SKM-1 (cell line): ENCODE results near the gene PIK3R3.

Source experiments
- DNase-seq: peaks from one replicate; lab custom pipeline; 2025; ENCODE audit not compliant: unreplicated experiment; lab: John Stamatoyannopoulos, UW

The PIK3R3 gene

GRCh38 chr1:46158312-46159281, 26.2 kb upstream of the PIK3R3 start:
- DNase-seq = no peak

- no peak for DNase-seq
Observed at GRCh38 chr1:46157916-46158311, 25.5 kb upstream of the PIK3R3 start.

DNA sequence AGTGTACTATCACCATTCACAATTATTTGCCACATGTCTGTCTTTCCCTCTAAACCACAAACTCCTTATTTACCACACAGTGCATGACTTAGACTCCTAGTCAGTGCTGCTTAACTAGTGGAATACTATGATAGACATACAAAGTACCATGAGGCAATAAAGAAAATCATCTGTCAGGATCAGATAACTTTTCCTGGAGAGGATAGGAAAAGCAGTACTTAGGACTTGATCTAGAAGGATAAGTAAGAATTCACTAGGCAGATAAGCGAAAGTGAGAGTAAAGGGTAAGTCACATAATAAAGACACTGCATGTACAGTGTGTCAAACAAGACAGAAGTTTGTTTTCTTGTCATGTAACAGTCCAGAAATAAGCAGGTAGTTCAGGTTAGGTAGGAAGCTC, 21.3 kb upstream of the PIK3R3 start:
- no peak for DNase-seq

- no peak for DNase-seq
Observed at GRCh38 chr1:46153228-46153627, 20.8 kb upstream of the PIK3R3 start.

GRCh38 chr1:46152016-46152415, 19.6 kb upstream of the PIK3R3 start:
- no peak for DNase-seq

- no peak for DNase-seq
Observed at GRCh38 chr1:46150085-46150484, 17.7 kb upstream of the PIK3R3 start.

- DNase-seq = no peak
Observed at GRCh38 chr1:46148318-46148717, 15.9 kb upstream of the PIK3R3 start.

GRCh38 chr1:46137916-46138315, 5.5 kb upstream of the PIK3R3 start:
- DNase-seq = no peak

DNA sequence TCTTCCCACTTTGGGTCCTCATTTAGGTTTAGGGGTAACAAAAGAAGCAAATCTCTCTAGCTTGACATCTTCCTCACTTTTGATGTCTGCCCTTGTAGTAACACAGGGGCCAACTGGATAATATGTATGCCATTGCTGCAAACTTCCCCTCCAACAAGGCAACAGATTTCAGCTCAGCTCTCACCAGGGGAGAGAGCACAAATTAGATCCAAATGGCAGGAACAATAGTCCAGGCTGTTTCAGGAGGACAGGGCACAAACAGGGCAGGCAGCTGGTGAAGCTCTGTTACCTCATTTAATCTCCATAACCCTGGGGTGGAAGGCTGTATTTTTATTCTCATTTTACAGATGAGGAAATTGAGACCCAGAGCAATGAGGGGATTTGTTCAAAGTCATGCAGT, 4.3 kb upstream of the PIK3R3 start:
- DNase-seq = no peak

DNA sequence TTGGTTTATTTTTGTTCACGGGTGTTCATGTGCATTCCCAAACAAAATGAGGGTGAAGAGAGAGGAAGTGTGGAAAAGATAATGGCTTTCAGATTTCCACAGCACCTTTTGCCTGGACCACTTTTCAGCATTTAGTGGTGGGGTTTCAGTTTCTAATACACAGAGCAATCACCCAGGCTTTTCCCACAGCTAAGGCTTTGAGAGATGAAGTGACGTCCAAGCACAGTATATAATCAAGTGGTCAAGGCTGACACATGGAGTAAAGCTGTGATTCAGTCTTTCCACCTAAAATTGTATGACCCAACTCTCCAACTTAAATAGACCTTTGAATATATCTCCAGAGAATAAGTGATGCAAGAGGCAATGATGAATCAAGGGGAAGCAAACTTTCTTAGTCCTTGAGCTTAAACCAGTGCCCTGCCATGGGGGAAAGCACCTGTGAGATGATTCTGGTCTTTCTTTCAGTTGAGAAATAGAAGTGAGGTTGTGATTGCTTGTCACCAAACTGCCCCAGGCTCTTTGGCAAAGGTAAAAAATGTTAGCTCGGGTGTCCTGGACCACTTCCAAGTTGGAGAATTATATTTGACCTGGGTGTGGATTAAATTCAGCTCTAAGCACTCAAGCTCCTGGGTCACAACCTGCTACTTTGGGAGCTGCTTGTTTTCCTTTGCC, 2.4 kb upstream of the PIK3R3 start:
- no peak for DNase-seq

- no peak for DNase-seq
Observed at GRCh38 chr1:46133781-46134350, 1.4 kb upstream of the PIK3R3 start.

DNA sequence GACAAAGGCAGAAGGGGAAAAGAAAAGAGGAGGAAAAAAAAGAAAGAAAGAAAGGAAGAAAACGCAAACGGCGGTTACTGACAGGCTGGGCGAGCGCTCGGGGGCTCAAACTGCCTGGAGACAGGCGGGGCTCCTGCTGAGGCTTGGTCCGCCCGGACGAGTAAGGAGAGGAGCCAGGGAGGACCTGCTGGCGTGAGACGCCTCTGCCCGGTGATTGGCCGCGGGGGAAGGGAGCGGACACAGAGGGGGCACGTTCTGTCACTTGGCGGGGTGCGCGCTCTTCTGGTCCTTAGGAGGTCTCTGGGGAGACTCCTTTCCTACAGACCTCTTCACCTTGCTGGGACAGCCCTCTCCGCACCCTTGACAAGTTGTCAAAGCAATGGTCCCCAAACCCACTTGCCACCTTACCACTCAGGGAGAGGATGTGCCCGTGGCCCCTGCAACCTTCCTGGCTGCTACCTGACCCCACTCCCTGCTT, 791 bp upstream of the PIK3R3 start:
- DNase-seq = no peak

GRCh38 chr1:46131712-46132528, 509 bp downstream of the PIK3R3 start:
- no peak for DNase-seq

- DNase-seq = no peak
Observed at GRCh38 chr1:46131093-46131492, 1.3 kb downstream of the PIK3R3 start.

DNA sequence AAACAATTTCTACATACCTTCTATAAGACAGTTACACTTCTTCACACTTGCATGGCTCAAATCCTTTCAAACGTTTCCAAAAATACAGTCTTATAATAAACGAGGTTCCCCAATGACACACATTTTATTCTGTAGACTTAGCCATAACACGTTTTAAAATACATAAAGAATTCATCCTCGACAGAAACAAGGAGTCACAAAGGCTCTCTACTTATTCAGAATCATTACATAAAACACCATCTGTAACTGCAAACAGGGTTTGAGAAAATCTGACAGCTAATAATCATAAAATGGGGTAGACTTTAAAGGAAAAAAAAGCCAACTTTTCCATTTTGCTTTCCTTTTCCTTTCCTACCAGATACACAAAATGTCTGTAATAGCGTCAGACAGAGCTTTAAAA, 1.8 kb downstream of the PIK3R3 start:
- DNase-seq = no peak

- DNase-seq = no peak
Observed at GRCh38 chr1:46130121-46130520, 2.3 kb downstream of the PIK3R3 start.

GRCh38 chr1:46128344-46128743, 4.1 kb downstream of the PIK3R3 start:
- no peak for DNase-seq

DNA sequence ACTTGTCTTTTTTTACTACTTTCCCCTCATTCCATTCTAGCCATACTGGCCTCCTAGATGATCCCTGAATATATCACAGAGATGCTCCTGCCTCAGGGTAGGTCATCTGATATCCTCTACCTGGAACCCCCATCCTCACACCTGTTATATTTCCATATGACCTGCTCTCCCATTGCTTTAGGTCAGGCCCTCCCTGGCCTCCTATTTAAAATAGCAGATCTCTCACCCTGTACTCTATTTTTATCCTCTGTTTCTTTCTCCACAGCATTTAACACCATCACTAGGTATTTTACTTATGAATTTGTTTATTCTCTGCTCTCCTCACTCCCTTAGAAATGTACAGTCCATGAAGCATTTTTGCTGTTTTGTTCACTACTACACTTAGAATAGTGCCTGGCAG, 13.6 kb downstream of the PIK3R3 start:
- DNase-seq = no peak

DNA sequence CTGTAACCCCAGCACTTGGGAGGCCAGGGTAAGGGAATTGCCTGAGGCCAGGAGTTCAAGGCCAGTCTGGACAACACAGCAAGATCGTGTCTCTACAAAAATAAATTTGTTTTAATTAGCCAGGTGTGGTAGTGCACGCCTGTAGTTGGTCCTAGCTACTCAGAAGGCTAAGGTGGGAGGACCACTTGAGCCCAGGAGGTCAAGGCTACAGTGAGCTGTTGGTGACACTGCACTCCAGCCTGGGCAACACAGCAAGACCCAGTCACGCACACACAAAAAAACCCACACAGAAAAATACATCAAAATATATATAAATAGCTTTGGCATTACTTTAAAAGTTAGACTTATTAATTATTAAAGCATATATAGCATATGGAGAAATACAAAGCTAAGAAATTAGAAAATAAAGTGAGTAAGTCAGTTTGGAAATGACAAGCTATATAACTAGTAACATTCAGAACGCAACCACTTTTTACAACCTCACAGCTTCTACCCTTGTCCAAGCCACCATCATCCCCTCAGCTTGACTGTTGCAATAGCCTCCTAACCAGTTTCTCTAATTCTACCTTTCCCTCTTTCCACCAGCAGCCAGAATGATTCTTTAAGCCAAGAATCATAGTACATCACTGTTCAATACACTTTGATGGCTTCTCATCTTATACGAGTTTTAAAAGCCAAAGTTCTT, 14.5 kb downstream of the PIK3R3 start:
- DNase-seq = no peak

- DNase-seq = no peak
Observed at GRCh38 chr1:46114925-46115603, 17.4 kb downstream of the PIK3R3 start.
